ENCODE measurements around the gene LAPTM5.

GRCh38 chr1:30794260-30794659 is 36.7 kb upstream of the LAPTM5 start:
- TF ChIP-seq CTCF (IDR thresholded peaks at IDR 0.05): no peak
- no peak for TF ChIP-seq POLR2A (IDR thresholded peaks at IDR 0.05)

All from vagina (tissue), 2 donors.